ENCODE data around the gene HOXB5.

HOXB5 gene

GRCh38 chr17:48639136-48639535 is 45.6 kb upstream of the HOXB5 start:
- Histone ChIP-seq H4K20me1 (ENCODE audit: insufficient read depth, low read length, poor library complexity, severe bottlenecking) (peaks cover 35% of the 10 kb centered on the region), H2AFZ (ENCODE audit: low read length) (no peak overlapping the region), H3K9me2 (replicated peaks; ENCODE audit: low read depth, low read length) (no peaks in the 10 kb centered on the region), H3K4me2 (ENCODE audit: low read depth, low read length, poor library complexity, severe bottlenecking) (peak overlapping the region; percentile 95), H3K27me3 (ENCODE audit: insufficient read depth, low read length, poor library complexity, severe bottlenecking) (peaks cover 18% of the 10 kb centered on the region), H3K4me3 (ENCODE audit: low read length, poor library complexity, severe bottlenecking) (peak overlapping the region; percentile 89), H3K36me3 (ENCODE audit: insufficient read depth, low read length) (peaks cover 10% of the 10 kb centered on the region; the same call in 1 of the 2 replicates), H3K9ac (ENCODE audit: low read depth, low read length, poor library complexity, severe bottlenecking) (peak overlapping the region; percentile 98), H3K4me1 (ENCODE audit: insufficient read depth, low read length, poor library complexity, severe bottlenecking) (peaks cover 85% of the 10 kb centered on the region), H3K79me2 (ENCODE audit: insufficient read depth, low read length) (peaks cover 100% of the 10 kb centered on the region), H3K9me3 (ENCODE audit: insufficient read depth, low read depth, low read length) (no peaks in the 10 kb centered on the region), H3F3A (ENCODE audit: low read depth) (no peaks in the 10 kb centered on the region)
- TF ChIP-seq CTCF (conservative IDR thresholded peaks at IDR 0.05; ENCODE audit: low read length) (no peak), EZH2phosphoT487 (IDR thresholded peaks at IDR 0.05; ENCODE audit: borderline replicate concordance) (no peak)

- Histone ChIP-seq H3K9me2 (replicated peaks; ENCODE audit: low read depth, low read length) (no peaks in the 10 kb centered on the region), H4K20me1 (ENCODE audit: insufficient read depth, low read length, poor library complexity, severe bottlenecking) (peaks cover 20% of the 10 kb centered on the region), H3K36me3 (ENCODE audit: insufficient read depth, low read length) (peaks cover 10% of the 10 kb centered on the region; the same call in 1 of the 2 replicates)
Observed at GRCh38 chr17:48637323-48638260, 44.0 kb upstream of the HOXB5 start.

More at GRCh38 chr17:48637323-48638260, 44.0 kb upstream of the HOXB5 start:
- H3K27me3 ChIP-seq (ENCODE audit: insufficient read depth, low read length, poor library complexity, severe bottlenecking), result peaks cover 4% of the 10 kb centered on the region
- peaks cover 73% of the 10 kb centered on the region for H3K4me1 ChIP-seq (ENCODE audit: insufficient read depth, low read length, poor library complexity, severe bottlenecking)
- no peaks in the 10 kb centered on the region for H3F3A ChIP-seq (ENCODE audit: low read depth)
- H3K4me3 ChIP-seq (ENCODE audit: low read length, poor library complexity, severe bottlenecking), result peak overlapping the region; percentile 89
- TF ChIP-seq EZH2phosphoT487 (IDR thresholded peaks at IDR 0.05; ENCODE audit: borderline replicate concordance) (no peak), CTCF (conservative IDR thresholded peaks at IDR 0.05; ENCODE audit: low read length) (no peak)
- no peaks in the 10 kb centered on the region for H3K9me3 ChIP-seq (ENCODE audit: insufficient read depth, low read depth, low read length)
- peak overlapping the region; percentile 95 for H3K4me2 ChIP-seq (ENCODE audit: low read depth, low read length, poor library complexity, severe bottlenecking)
- H3K79me2 ChIP-seq (ENCODE audit: insufficient read depth, low read length), result peaks cover 100% of the 10 kb centered on the region
- no peak overlapping the region for H2AFZ ChIP-seq (ENCODE audit: low read length)
- peak overlapping the region; percentile 98 for H3K9ac ChIP-seq (ENCODE audit: low read depth, low read length, poor library complexity, severe bottlenecking)

Data from Loucy (cell line).